HCT116 (cell line): ENCODE data around the gene OSER1. TPM values are rescaled to one million over a fixed set of nuclear protein-coding genes. Genes with fewer than 3 reads are reported as not detected.

ENCODE experiments used
- ATAC-seq: fragments of 200-7000 bp; cut with Tn5 transposase; 2 replicates; pipeline ENCODE4 v1.9.1; 2020; ENCODE audit warnings: mild to moderate bottlenecking, moderate library complexity
- BruUV-seq: library from RNA; stranded (reverse); fragments of 400-500 nt; replicated peaks from 2 replicates; lab custom pipeline; 2021; lab: Mats Ljungman, UMichigan
- CTCF ChIA-PET: fragments of 300-600 bp; sonication (Branson Sonifier 250); formaldehyde crosslinking; loops from one replicate; lab custom pipeline; 2021; ENCODE audit warnings: antibody characterized with exemption; lab: Charles Lee
- POLR2A ChIA-PET: fragments of 300-600, 350-600 bp; sonication (Branson Sonifier 250); formaldehyde crosslinking; loops from one replicate; lab custom pipeline; 2021; ENCODE audit warnings: antibody characterized with exemption; lab: Charles Lee
- RAD21 ChIA-PET, 2 experiments: fragments of 300-600 bp; sonication (Branson Sonifier 250); formaldehyde crosslinking; loops; one replicate each; lab custom pipeline; 2023; ENCODE audit warnings: low total read pairs in 2 of 2; ENCODE audit not compliant: uncharacterized antibody in 2 of 2, unreplicated experiment in 2 of 2, low non-redundant PET in 1 of 2; lab: Charles Lee
- DNase-seq: peaks from one replicate; pipeline ENCODE4 v3.0.0-alpha.2; 2010; ENCODE audit warnings: low read depth, low spot score
- H2AFZ ChIP-seq: fragments of 200-600 bp; shearing (Covaris generic), sonication (generic); 2 replicates; pipeline ENCODE4 v1.6.1; 2017; ENCODE audit warnings: low read depth, mixed run types, mixed read lengths, antibody characterized with exemption, low read length; ENCODE audit not compliant: poor library complexity, severe bottlenecking
- H3K27ac ChIP-seq: 2 replicates; pipeline ENCODE4 v1.5.1; 2012; ENCODE audit warnings: low read depth, low read length
- H3K27me3 ChIP-seq: fragments of 200-600 bp; sonication (generic); 2 replicates; pipeline ENCODE4 v1.6.1; 2016; ENCODE audit warnings: mixed run types, low read length, mixed read lengths; ENCODE audit not compliant: insufficient read depth
- H3K36me3 ChIP-seq, 2 experiments: fragments of 200-500 bp in 1 of 2; fragments of 200-600 bp in 1 of 2; sonication (Bioruptor generic) in 1 of 2; sonication (generic) in 1 of 2; 2 replicates each; pipeline versions ENCODE4 v1.5.1 to v1.6.1; 2014 to 2016; ENCODE audit warnings: low read length in 2 of 2, inconsistent platforms in 1 of 2, mixed read lengths in 1 of 2, mixed run types in 1 of 2; ENCODE audit not compliant: insufficient read depth in 2 of 2, control insufficient read depth in 1 of 2
- H3K4me1 ChIP-seq, 2 experiments: fragments of 200-600 bp in 1 of 2; sonication (generic) in 1 of 2; 2 replicates each; pipeline versions ENCODE4 v1.5.1 to v1.6.1; 2012 to 2017; ENCODE audit warnings: low read length in 2 of 2, inconsistent platforms in 1 of 2, mild to moderate bottlenecking in 1 of 2, mixed read lengths in 1 of 2, mixed run types in 1 of 2, moderate library complexity in 1 of 2; ENCODE audit not compliant: insufficient read depth in 2 of 2, control insufficient read depth in 1 of 2
- H3K4me2 ChIP-seq: fragments of 200-600 bp; sonication (generic); 2 replicates; pipeline ENCODE4 v1.6.1; 2017; ENCODE audit warnings: mixed run types, low read length, mixed read lengths
- H3K4me3 ChIP-seq, 2 experiments: fragments of 200-600 bp in 1 of 2; sonication (generic) in 1 of 2; replicated peaks in 1 of 2; 2 replicates each; pipeline ENCODE4 v1.5.1; 2011 to 2016; ENCODE audit warnings: low read length in 2 of 2, control low read depth in 1 of 2, low read depth in 1 of 2, mild to moderate bottlenecking in 1 of 2, mixed read lengths in 1 of 2, mixed run types in 1 of 2
- H3K79me2 ChIP-seq: fragments of 200-600 bp; sonication (generic); 2 replicates; pipeline ENCODE4 v1.6.1; 2017; ENCODE audit warnings: mild to moderate bottlenecking, mixed run types, low read length, moderate library complexity, mixed read lengths; ENCODE audit not compliant: insufficient read depth
- H3K9ac ChIP-seq: fragments of 200-600 bp; sonication (generic); 2 replicates; pipeline ENCODE4 v1.6.1; 2016; ENCODE audit warnings: low read length, mixed read lengths
- H3K9me2 ChIP-seq: fragments of 200-600 bp; sonication (generic), shearing (Covaris generic); 2 replicates; pipeline ENCODE4 v1.6.1; 2017; ENCODE audit warnings: mixed run types, mild to moderate bottlenecking, moderate library complexity; ENCODE audit not compliant: insufficient read depth
- H3K9me3 ChIP-seq, 2 experiments: fragments of 200-500 bp in 1 of 2; fragments of 200-600 bp in 1 of 2; sonication (Bioruptor generic) in 1 of 2; sonication (generic) in 1 of 2; 2 replicates each; pipeline ENCODE4 v1.6.1; 2014 to 2017; ENCODE audit warnings: low read length in 2 of 2, mixed read lengths in 2 of 2, inconsistent platforms in 1 of 2, low read depth in 1 of 2, mild to moderate bottlenecking in 1 of 2, mixed run types in 1 of 2, moderate library complexity in 1 of 2; ENCODE audit not compliant: control insufficient read depth in 1 of 2, insufficient read depth in 1 of 2
- H4K20me1 ChIP-seq: fragments of 200-600 bp; sonication (generic), shearing (Covaris generic); 2 replicates; pipeline ENCODE4 v1.6.1; 2017; ENCODE audit warnings: mixed run types, mild to moderate bottlenecking, moderate library complexity; ENCODE audit not compliant: insufficient read depth
- ATF3 ChIP-seq: IDR thresholded peaks from 2 replicates; pipeline ENCODE4 v1.6.1; 2012
- CBX3 ChIP-seq: IDR thresholded peaks from 2 replicates; pipeline ENCODE4 v1.6.1; 2012; ENCODE audit warnings: low read depth
- CEBPB ChIP-seq: IDR thresholded peaks from 2 replicates; pipeline ENCODE4 v1.6.1; 2012; ENCODE audit warnings: low read depth
- EGR1 ChIP-seq: IDR thresholded peaks from 2 replicates; pipeline ENCODE4 v1.6.1; 2012; ENCODE audit warnings: low read depth
- ELF1 ChIP-seq: IDR thresholded peaks from 2 replicates; pipeline ENCODE4 v1.6.1; 2012; ENCODE audit warnings: low read depth, borderline replicate concordance
- EZH2 ChIP-seq: fragments of 200-600 bp; sonication (generic); IDR thresholded peaks from 2 replicates; pipeline ENCODE4 v1.6.1; 2017; ENCODE audit warnings: antibody characterized with exemption, mixed run types
- EZH2phosphoT487 ChIP-seq: fragments of 200-600 bp; IDR thresholded peaks from 2 replicates; pipeline ENCODE4 v1.6.1; 2018; ENCODE audit warnings: antibody characterized with exemption, borderline replicate concordance
- JUND ChIP-seq: IDR thresholded peaks from 2 replicates; pipeline ENCODE4 v1.6.1; 2012
- MAX ChIP-seq: IDR thresholded peaks from 2 replicates; pipeline ENCODE4 v1.6.1; 2012
- POLR2A ChIP-seq: IDR thresholded peaks from 2 replicates; pipeline ENCODE4 v1.7.0; 2011; ENCODE audit warnings: borderline replicate concordance; ENCODE audit not compliant: insufficient read depth, insufficient read length; ENCODE audit errors: extremely low read depth
- RAD21 ChIP-seq: IDR thresholded peaks from 2 replicates; pipeline ENCODE4 v1.6.1; 2012; ENCODE audit warnings: low read depth, mild to moderate bottlenecking
- REST ChIP-seq: IDR thresholded peaks from 2 replicates; pipeline ENCODE4 v1.6.1; 2012; ENCODE audit warnings: low read depth
- SIN3A ChIP-seq: IDR thresholded peaks from 2 replicates; pipeline ENCODE4 v1.6.1; 2012; ENCODE audit warnings: low read depth
- SRF ChIP-seq: IDR thresholded peaks from 2 replicates; pipeline ENCODE4 v1.6.1; 2012; ENCODE audit warnings: low read depth
- TCF7L2 ChIP-seq: IDR thresholded peaks from 2 replicates; pipeline ENCODE4 v1.7.0; 2011; ENCODE audit warnings: borderline replicate concordance, inconsistent platforms; ENCODE audit not compliant: insufficient read depth, insufficient read length; ENCODE audit errors: extremely low read depth
- ZBTB33 ChIP-seq: IDR thresholded peaks from 2 replicates; pipeline ENCODE4 v1.6.1; 2011; ENCODE audit warnings: mild to moderate bottlenecking, low read length, moderate library complexity; ENCODE audit not compliant: insufficient replicate concordance; ENCODE audit errors: extremely low read depth
- ZFX ChIP-seq: fragments of 450-650 bp; IDR thresholded peaks from 2 replicates; pipeline ENCODE4 v1.6.1; 2017
- intact Hi-C: fragments of 100-400 bp; cut with micrococcal nuclease; formaldehyde crosslinking; loops from 2 replicates; pipeline ENCODE4 v1.10.0; 2022
- total RNA-seq: library from RNA; stranded (reverse); gene quantifications from one replicate; pipeline ENCODE4 v1.2.1, GENCODE V29; 2021; ENCODE audit not compliant: unreplicated experiment

OSER1 gene
- total RNA-seq, 1 experiment from 2014 or later, result 28.4 TPM

GRCh38 chr20:44208165-44208564, 2.4 kb downstream of the OSER1 start:
- Histone ChIP-seq H4K20me1 (no peaks in the 10 kb centered on the region), H2AFZ (no peak overlapping the region), H3K79me2 (peaks cover 62% of the 10 kb centered on the region), H3K36me3 (peaks cover 3 to 6% of the 10 kb centered on the region in 2 experiments; a peak in 2 of 4 replicates), H3K4me3 (peak overlapping the region in 1 of 2 experiments; percentile 97; a peak in 1 of 4 replicates), H3K27me3 (no peaks in the 10 kb centered on the region), H3K27ac (no peak overlapping the region), H3K4me1 (peaks cover 51 to 63% of the 10 kb centered on the region in 2 experiments), H3K9me3 (no peaks in the 10 kb centered on the region), H3K9ac (peak overlapping the region; percentile 97), H3K9me2 (no peaks in the 10 kb centered on the region), H3K4me2 (peak overlapping the region; percentile 91)
- RAD21 ChIA-PET, result no interaction called here
- POLR2A ChIA-PET, result no interaction called here
- no peak for ATAC-seq
- no TSS peak for BruUV-seq
- TF ChIP-seq EZH2 (no peak), MAX (no peak), RAD21 (no peak), POLR2A (no peak), CEBPB (no peak), ATF3 (no peak), CBX3 (no peak), REST (no peak), SRF (no peak), ZBTB33 (no peak), EGR1 (no peak), JUND (no peak), ZFX (no peak), SIN3A (no peak), ELF1 (no peak), EZH2phosphoT487 (no peak), TCF7L2 (no peak)
- CTCF ChIA-PET, result interaction anchor here (0.6 to 2.5 kb wide), 4 partner anchors 10 to 473 kb away, joined by 3 to 10 read pairs (median 3); no protein-coding TSS in a partner anchor
- no peak for DNase-seq
- intact Hi-C loops, result no loop called here
